Fibroblast of the aortic adventitia (primary cell): ENCODE data around the gene C15orf61. TPM values are rescaled to one million over a fixed set of nuclear protein-coding genes. Genes with fewer than 3 reads are reported as not detected.

Experiments used
- DNase-seq: peaks from one replicate; pipeline ENCODE4 v3.0.0-alpha.2; 2010; ENCODE audit warnings: low read depth
- H3K4me3 ChIP-seq: 2 replicates; pipeline ENCODE4 v1.5.1; 2011; ENCODE audit warnings: low read depth, mild to moderate bottlenecking, control low read depth, low read length, moderate library complexity
- CTCF ChIP-seq: IDR thresholded peaks from 2 replicates; pipeline ENCODE4 v1.5.1; 2011; ENCODE audit warnings: mild to moderate bottlenecking, low read length, control low read depth, inconsistent platforms; ENCODE audit not compliant: insufficient read depth
- total RNA-seq: library from RNA; depleted of rRNA; stranded (reverse); fragments of >200 nt; gene quantifications from 2 replicates; pipeline ENCODE4 v1.2.3, GENCODE V29; 2012; ENCODE audit warnings: low replicate concordance

C15orf61 gene
- total RNA-seq, 1 donor: 5.8 TPM

GRCh38 chr15:67524235-67524634, 3.3 kb downstream of the C15orf61 start:
- no peak overlapping the region for H3K4me3 ChIP-seq
- no peak for TF ChIP-seq CTCF
- DNase-seq: no peak

- no peak for DNase-seq
- TF ChIP-seq CTCF: no peak
- H3K4me3 ChIP-seq: no peak overlapping the region
These were observed 7.6 kb downstream of the C15orf61 start for GRCh38 chr15:67528513-67528912.

DNA sequence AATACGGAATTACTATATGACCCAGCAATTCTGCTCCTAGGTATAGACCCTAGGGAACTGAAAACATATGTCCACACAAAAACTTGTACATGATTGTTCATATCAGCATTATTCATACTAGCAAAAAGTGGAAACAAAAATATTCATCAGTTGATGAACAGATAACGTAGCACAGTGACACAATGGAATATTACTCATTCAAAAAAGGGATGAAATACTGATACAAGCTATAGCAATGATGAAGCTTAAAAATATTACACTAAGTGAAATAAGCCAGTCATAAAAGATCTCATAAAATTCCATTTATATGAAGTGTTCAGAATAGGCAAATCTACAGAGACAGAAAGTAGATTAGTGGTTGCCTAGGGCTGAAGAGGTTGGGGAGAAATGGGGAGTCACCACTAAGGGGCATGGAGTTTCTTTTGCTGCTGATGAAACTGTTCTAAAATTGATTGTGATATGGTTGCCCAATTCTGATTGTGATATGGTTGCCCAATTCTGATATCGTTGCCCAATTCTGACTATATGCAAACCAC, 10.5 kb downstream of the C15orf61 start:
- DNase-seq: peak; percentile 87
- TF ChIP-seq CTCF: no peak
- H3K4me3 ChIP-seq: no peak overlapping the region

- no peak for DNase-seq
- H3K4me3 ChIP-seq: no peak overlapping the region
- TF ChIP-seq CTCF: no peak
These were observed 12.9 kb downstream of the C15orf61 start for GRCh38 chr15:67533873-67534272.

GRCh38 chr15:67534360-67534759, 13.4 kb downstream of the C15orf61 start:
- no peak overlapping the region for H3K4me3 ChIP-seq
- no peak for DNase-seq
- no peak for TF ChIP-seq CTCF

GRCh38 chr15:67537771-67538170, 16.8 kb downstream of the C15orf61 start:
- H3K4me3 ChIP-seq: no peak overlapping the region
- TF ChIP-seq CTCF: no peak
- DNase-seq: no peak
